ENCODE results near the gene TLE2.
"Not testable (repeated sequence)": the region's sequence is repeated elsewhere in the genome, so short reads cannot be mapped to it uniquely, and the experiment has no call there.

Gene TLE2

DNA sequence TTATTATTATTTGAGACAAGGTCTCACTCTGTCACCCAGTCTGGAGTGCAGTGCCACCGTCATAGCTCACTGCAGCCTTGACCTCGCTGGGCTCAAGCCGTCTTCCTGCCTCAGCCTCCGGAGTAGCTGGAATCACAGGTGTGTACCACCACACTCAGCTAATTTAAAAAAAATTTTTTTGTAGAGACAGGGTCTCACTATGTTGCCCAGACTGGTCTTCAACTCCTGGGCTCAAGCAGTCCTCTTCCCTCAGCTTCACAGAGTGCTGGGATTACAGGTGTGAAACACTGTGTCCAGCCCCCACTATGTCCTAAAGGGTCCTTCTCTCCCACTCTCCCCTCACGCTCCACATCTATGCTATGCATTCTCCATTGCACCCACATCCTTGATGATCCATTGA is 9.1 kb upstream of the TLE2 start:
- no peak overlapping the region for H4K91ac ChIP-seq (ENCODE audit: low read length)

DNA sequence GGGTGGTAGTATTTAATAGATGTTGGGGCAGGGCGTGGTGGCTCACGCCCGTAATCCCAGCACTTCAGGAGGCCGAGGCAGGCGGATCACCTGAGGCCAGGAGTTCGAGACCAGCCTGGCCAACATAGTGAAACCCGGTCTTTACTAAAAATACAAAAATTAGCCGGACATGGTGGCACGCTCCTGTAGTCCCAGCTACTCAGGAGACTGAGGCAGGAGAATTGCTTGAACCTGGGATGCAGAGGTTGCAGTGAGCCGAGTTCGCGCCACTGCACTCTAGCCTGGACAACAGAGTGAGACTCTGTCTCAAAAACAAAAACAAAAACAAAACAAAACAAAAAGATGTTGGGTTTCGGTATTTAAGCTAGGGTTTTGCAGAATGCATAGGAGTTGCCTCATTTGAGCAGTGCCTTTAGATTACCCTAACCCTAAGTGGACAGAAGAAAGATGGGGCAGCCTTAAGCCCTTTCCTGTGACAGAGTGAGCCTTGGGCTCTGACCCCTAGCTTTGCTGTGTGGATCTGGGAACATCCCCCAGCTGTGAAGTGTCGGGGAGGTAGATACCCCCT is 8.0 kb upstream of the TLE2 start:
- not testable (repeated sequence) for H3K18ac ChIP-seq (ENCODE audit: low read depth in 1 of 2, low read length in 2 of 2); H3K79me1 ChIP-seq (replicated peaks; ENCODE audit: low read length, poor library complexity, severe bottlenecking); H2BK120ac ChIP-seq (ENCODE audit: low read depth, low read length); H3K9ac ChIP-seq (ENCODE audit: low read length); H3K4me2 ChIP-seq (ENCODE audit: low read length, poor library complexity, severe bottlenecking); H3K14ac ChIP-seq (ENCODE audit: low read length in 2 of 2); DNase-seq; H4K8ac ChIP-seq (ENCODE audit: low read length); H3K9me3 ChIP-seq (ENCODE audit: control insufficient read depth, low read length); H2AFZ ChIP-seq (ENCODE audit: low read depth, low read length); H3K4me3 ChIP-seq (ENCODE audit: insufficient read depth in 1 of 2, low read depth in 1 of 2, low read length in 2 of 2); H3K23ac ChIP-seq (ENCODE audit: low read length in 2 of 2); H3K36me3 ChIP-seq (ENCODE audit: control insufficient read depth in 1 of 2, insufficient read depth in 2 of 2, low read depth in 1 of 2, low read length in 2 of 2); H4K91ac ChIP-seq (ENCODE audit: low read length); H3K27ac ChIP-seq (ENCODE audit: low read length, poor library complexity, severe bottlenecking); H2BK5ac ChIP-seq (ENCODE audit: low read depth, low read length, poor library complexity, severe bottlenecking)
- H2BK12ac ChIP-seq (ENCODE audit: low read length in 2 of 2), result peak overlapping the region in 1 of 2 experiments; percentile 80
- H3K4ac ChIP-seq (ENCODE audit: low read depth in 1 of 2, low read length in 2 of 2), result peak overlapping the region in 1 of 2 experiments; percentile 73
- peak overlapping the region; percentile 38 for H2BK15ac ChIP-seq (ENCODE audit: low read depth, poor library complexity, severe bottlenecking)
- H3K27me3 ChIP-seq (ENCODE audit: control insufficient read depth in 1 of 2, insufficient read depth in 1 of 2, low read length in 2 of 2), result peaks cover 10 to 17% of the 10 kb centered on the region in 2 experiments
- H3K4me1 ChIP-seq (ENCODE audit: control insufficient read depth, insufficient read depth, low read depth, low read length), result peaks cover 29% of the 10 kb centered on the region
- WGBS, result 63% methylated on average over 11 of the region's 14 CpGs
- H2AK5ac ChIP-seq (ENCODE audit: low read length, severe bottlenecking), result peak overlapping the region; percentile 46

More for the DNA sequence above, 9.1 kb upstream of the TLE2 start:
- no peak for DNase-seq
- no peak overlapping the region for H4K8ac ChIP-seq (ENCODE audit: low read length)
- no peaks in the 10 kb centered on the region for H3K36me3 ChIP-seq (ENCODE audit: control insufficient read depth in 1 of 2, insufficient read depth in 2 of 2, low read depth in 1 of 2, low read length in 2 of 2)
- H2BK5ac ChIP-seq (ENCODE audit: low read depth, low read length, poor library complexity, severe bottlenecking), result no peak overlapping the region
- H3K9me3 ChIP-seq (ENCODE audit: control insufficient read depth, low read length), result no peaks in the 10 kb centered on the region
- peaks cover 30% of the 10 kb centered on the region for H3K4me1 ChIP-seq (ENCODE audit: control insufficient read depth, insufficient read depth, low read depth, low read length)
- no peak overlapping the region for H3K27ac ChIP-seq (ENCODE audit: low read length, poor library complexity, severe bottlenecking)
- no peak overlapping the region for H3K4me2 ChIP-seq (ENCODE audit: low read length, poor library complexity, severe bottlenecking)
- no peak overlapping the region for H3K4me3 ChIP-seq (ENCODE audit: insufficient read depth in 1 of 2, low read depth in 1 of 2, low read length in 2 of 2)
- 91% methylated on average over 5 of the region's 5 CpGs for WGBS
- no peak overlapping the region for H2BK120ac ChIP-seq (ENCODE audit: low read depth, low read length)
- no peak overlapping the region for H2AFZ ChIP-seq (ENCODE audit: low read depth, low read length)
- no peak overlapping the region for H3K18ac ChIP-seq (ENCODE audit: low read depth in 1 of 2, low read length in 2 of 2)
- peaks cover 6 to 17% of the 10 kb centered on the region in 2 experiments for H3K27me3 ChIP-seq (ENCODE audit: control insufficient read depth in 1 of 2, insufficient read depth in 1 of 2, low read length in 2 of 2)
- H2BK15ac ChIP-seq (ENCODE audit: low read depth, poor library complexity, severe bottlenecking), result no peak overlapping the region
- H2AK5ac ChIP-seq (ENCODE audit: low read length, severe bottlenecking), result no peak overlapping the region
- H3K23ac ChIP-seq (ENCODE audit: low read length in 2 of 2), result no peak overlapping the region
- no peak overlapping the region for H3K9ac ChIP-seq (ENCODE audit: low read length)
- no peak overlapping the region for H3K14ac ChIP-seq (ENCODE audit: low read length in 2 of 2)
- H3K79me1 ChIP-seq (replicated peaks; ENCODE audit: low read length, poor library complexity, severe bottlenecking), result no peaks in the 10 kb centered on the region
- H2BK12ac ChIP-seq (ENCODE audit: low read length in 2 of 2), result no peak overlapping the region
- H3K4ac ChIP-seq (ENCODE audit: low read depth in 1 of 2, low read length in 2 of 2), result no peak overlapping the region

DNA sequence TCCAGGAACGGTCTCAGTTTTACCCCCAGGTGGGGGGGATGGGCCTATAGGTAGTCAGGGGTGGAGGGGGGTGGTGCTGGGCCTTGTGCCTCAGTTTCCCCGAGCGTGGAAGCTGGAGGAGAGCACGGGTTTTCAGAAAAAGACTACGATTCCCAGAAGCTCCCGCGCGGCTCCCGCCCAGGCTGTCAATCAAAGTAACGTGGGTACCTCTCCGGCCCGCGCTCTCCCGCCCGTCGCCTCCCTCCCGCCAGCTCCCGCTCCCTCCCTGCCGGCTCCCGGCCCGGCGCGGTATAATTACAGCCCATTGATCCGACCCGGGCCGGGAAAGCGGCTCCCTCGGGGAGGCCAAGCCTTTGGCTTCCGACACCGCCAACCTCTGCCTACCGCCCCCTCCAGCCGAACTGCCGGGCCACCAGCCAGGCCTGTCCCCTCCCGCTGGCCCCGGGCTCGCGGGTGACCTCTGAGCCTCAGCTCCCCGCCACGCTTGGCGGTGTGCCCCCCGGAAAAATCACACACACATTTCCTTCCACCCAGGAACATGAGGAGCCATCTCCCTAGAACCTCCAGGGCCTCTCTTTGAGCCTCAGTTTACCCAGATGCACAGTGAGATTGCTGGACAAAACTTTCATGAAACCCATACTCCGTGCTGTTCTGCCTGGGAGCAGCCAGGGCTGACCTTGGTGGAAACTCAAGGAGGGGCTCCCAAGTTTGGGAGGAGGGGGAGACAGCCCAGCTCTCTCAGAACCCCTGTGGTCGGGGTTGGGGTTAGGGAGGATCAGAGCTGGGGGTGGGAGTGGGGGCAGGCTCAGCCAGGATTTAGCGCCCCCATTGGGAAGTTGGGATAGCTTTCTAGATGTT is 7.3 kb upstream of the TLE2 start:
- Histone ChIP-seq H3K4me3 (ENCODE audit: insufficient read depth in 1 of 2, low read depth in 1 of 2, low read length in 2 of 2) (peak overlapping the region; percentile 55 to 82), H3K9me3 (ENCODE audit: control insufficient read depth, low read length) (no peaks in the 10 kb centered on the region), H3K4ac (ENCODE audit: low read depth in 1 of 2, low read length in 2 of 2) (peak overlapping the region; percentile 37 to 73), H4K8ac (ENCODE audit: low read length) (peak overlapping the region; percentile 94), H2BK120ac (ENCODE audit: low read depth, low read length) (peak overlapping the region; percentile 91), H3K18ac (ENCODE audit: low read depth in 1 of 2, low read length in 2 of 2) (peak overlapping the region; percentile 92 to 94), H3K14ac (ENCODE audit: low read length in 2 of 2) (no peak overlapping the region), H3K27me3 (ENCODE audit: control insufficient read depth in 1 of 2, insufficient read depth in 1 of 2, low read length in 2 of 2) (peaks cover 13 to 18% of the 10 kb centered on the region in 2 experiments), H3K4me2 (ENCODE audit: low read length, poor library complexity, severe bottlenecking) (peak overlapping the region; percentile 92), H2BK15ac (ENCODE audit: low read depth, poor library complexity, severe bottlenecking) (peak overlapping the region; percentile 75), H3K4me1 (ENCODE audit: control insufficient read depth, insufficient read depth, low read depth, low read length) (peaks cover 23% of the 10 kb centered on the region), H3K36me3 (ENCODE audit: control insufficient read depth in 1 of 2, insufficient read depth in 2 of 2, low read depth in 1 of 2, low read length in 2 of 2) (no peaks in the 10 kb centered on the region), H3K79me1 (replicated peaks; ENCODE audit: low read length, poor library complexity, severe bottlenecking) (no peaks in the 10 kb centered on the region), H2BK5ac (ENCODE audit: low read depth, low read length, poor library complexity, severe bottlenecking) (peak overlapping the region; percentile 67), H4K91ac (ENCODE audit: low read length) (peak overlapping the region; percentile 80), H2AK5ac (ENCODE audit: low read length, severe bottlenecking) (peak overlapping the region; percentile 42), H3K9ac (ENCODE audit: low read length) (peak overlapping the region; percentile 92), H2BK12ac (ENCODE audit: low read length in 2 of 2) (peak overlapping the region in 1 of 2 experiments; percentile 54), H3K23ac (ENCODE audit: low read length in 2 of 2) (no peak overlapping the region), H2AFZ (ENCODE audit: low read depth, low read length) (peak overlapping the region; percentile 73), H3K27ac (ENCODE audit: low read length, poor library complexity, severe bottlenecking) (peak overlapping the region; percentile 83)
- WGBS, result under 1% methylated on average over 44 of the region's 44 CpGs
- DNase-seq, result peak; percentile 93

- H3K14ac ChIP-seq (ENCODE audit: low read length in 2 of 2), result no peak overlapping the region
- no peak overlapping the region for H3K23ac ChIP-seq (ENCODE audit: low read length in 2 of 2)
- peak overlapping the region; percentile 83 for H3K27ac ChIP-seq (ENCODE audit: low read length, poor library complexity, severe bottlenecking)
- WGBS, result under 1% methylated on average over 19 of the region's 29 CpGs
- no peaks in the 10 kb centered on the region for H3K9me3 ChIP-seq (ENCODE audit: control insufficient read depth, low read length)
- peak overlapping the region; percentile 91 for H2BK120ac ChIP-seq (ENCODE audit: low read depth, low read length)
- H2BK15ac ChIP-seq (ENCODE audit: low read depth, poor library complexity, severe bottlenecking), result no peak overlapping the region
- peak overlapping the region; percentile 37 to 92 for H3K4ac ChIP-seq (ENCODE audit: low read depth in 1 of 2, low read length in 2 of 2)
- no peak overlapping the region for H2BK12ac ChIP-seq (ENCODE audit: low read length in 2 of 2)
- peak overlapping the region; percentile 92 for H3K9ac ChIP-seq (ENCODE audit: low read length)
- H3K4me3 ChIP-seq (ENCODE audit: insufficient read depth in 1 of 2, low read depth in 1 of 2, low read length in 2 of 2), result peak overlapping the region; percentile 55 to 82
- H3K27me3 ChIP-seq (ENCODE audit: control insufficient read depth in 1 of 2, insufficient read depth in 1 of 2, low read length in 2 of 2), result peaks cover 20 to 24% of the 10 kb centered on the region in 2 experiments
- no peak overlapping the region for H4K91ac ChIP-seq (ENCODE audit: low read length)
- H3K36me3 ChIP-seq (ENCODE audit: control insufficient read depth in 1 of 2, insufficient read depth in 2 of 2, low read depth in 1 of 2, low read length in 2 of 2), result no peaks in the 10 kb centered on the region
- H3K4me2 ChIP-seq (ENCODE audit: low read length, poor library complexity, severe bottlenecking), result peak overlapping the region; percentile 99
- peak; percentile 99 for DNase-seq
- H2BK5ac ChIP-seq (ENCODE audit: low read depth, low read length, poor library complexity, severe bottlenecking), result peak overlapping the region; percentile 67
- peak overlapping the region; percentile 92 to 94 for H3K18ac ChIP-seq (ENCODE audit: low read depth in 1 of 2, low read length in 2 of 2)
- H2AFZ ChIP-seq (ENCODE audit: low read depth, low read length), result peak overlapping the region; percentile 73
- H2AK5ac ChIP-seq (ENCODE audit: low read length, severe bottlenecking), result no peak overlapping the region
- peaks cover 23% of the 10 kb centered on the region for H3K4me1 ChIP-seq (ENCODE audit: control insufficient read depth, insufficient read depth, low read depth, low read length)
- H4K8ac ChIP-seq (ENCODE audit: low read length), result peak overlapping the region; percentile 94
- H3K79me1 ChIP-seq (replicated peaks; ENCODE audit: low read length, poor library complexity, severe bottlenecking), result no peaks in the 10 kb centered on the region
Observed at GRCh38 chr19:3035542-3036118, 6.5 kb upstream of the TLE2 start.
